IPS-18a (cell line): ENCODE data around the gene PDCD11.

ENCODE experiments used
- H3K27ac ChIP-seq: one replicate; pipeline ENCODE4 v1.5.1; 2013; ENCODE audit warnings: low read length
- H3K27me3 ChIP-seq: one replicate; pipeline ENCODE4 v1.6.1; 2013; ENCODE audit warnings: mild to moderate bottlenecking, low read length; ENCODE audit not compliant: control insufficient read depth, insufficient read depth
- H3K36me3 ChIP-seq: one replicate; pipeline ENCODE4 v1.6.1; 2013; ENCODE audit warnings: low read depth, low read length; ENCODE audit not compliant: control insufficient read depth
- H3K4me1 ChIP-seq: one replicate; pipeline ENCODE4 v1.6.1; 2013; ENCODE audit warnings: low read depth, low read length; ENCODE audit not compliant: control insufficient read depth
- H3K4me3 ChIP-seq: one replicate; pipeline ENCODE4 v1.5.1; 2013; ENCODE audit warnings: low read length
- H3K9ac ChIP-seq: one replicate; pipeline ENCODE4 v1.6.1; 2013; ENCODE audit warnings: mild to moderate bottlenecking, low read length, moderate library complexity
- H3K9me3 ChIP-seq: one replicate; pipeline ENCODE4 v1.6.1; 2013; ENCODE audit warnings: low read depth, low read length; ENCODE audit not compliant: control insufficient read depth

The PDCD11 gene

GRCh38 chr10:103454026-103454425, 57.6 kb downstream of the PDCD11 start:
- Histone ChIP-seq H3K27ac (no peak overlapping the region), H3K36me3 (no peaks in the 10 kb centered on the region), H3K27me3 (no peaks in the 10 kb centered on the region), H3K4me1 (no peaks in the 10 kb centered on the region), H3K9me3 (no peaks in the 10 kb centered on the region), H3K9ac (no peak overlapping the region), H3K4me3 (no peak overlapping the region)

- H3K36me3 ChIP-seq: no peaks in the 10 kb centered on the region
- no peak overlapping the region for H3K9ac ChIP-seq
- H3K4me1 ChIP-seq: no peaks in the 10 kb centered on the region
- no peak overlapping the region for H3K27ac ChIP-seq
- no peaks in the 10 kb centered on the region for H3K9me3 ChIP-seq
- no peak overlapping the region for H3K4me3 ChIP-seq
- no peaks in the 10 kb centered on the region for H3K27me3 ChIP-seq
These were observed 58.8 kb downstream of the PDCD11 start for GRCh38 chr10:103455235-103455634.

DNA sequence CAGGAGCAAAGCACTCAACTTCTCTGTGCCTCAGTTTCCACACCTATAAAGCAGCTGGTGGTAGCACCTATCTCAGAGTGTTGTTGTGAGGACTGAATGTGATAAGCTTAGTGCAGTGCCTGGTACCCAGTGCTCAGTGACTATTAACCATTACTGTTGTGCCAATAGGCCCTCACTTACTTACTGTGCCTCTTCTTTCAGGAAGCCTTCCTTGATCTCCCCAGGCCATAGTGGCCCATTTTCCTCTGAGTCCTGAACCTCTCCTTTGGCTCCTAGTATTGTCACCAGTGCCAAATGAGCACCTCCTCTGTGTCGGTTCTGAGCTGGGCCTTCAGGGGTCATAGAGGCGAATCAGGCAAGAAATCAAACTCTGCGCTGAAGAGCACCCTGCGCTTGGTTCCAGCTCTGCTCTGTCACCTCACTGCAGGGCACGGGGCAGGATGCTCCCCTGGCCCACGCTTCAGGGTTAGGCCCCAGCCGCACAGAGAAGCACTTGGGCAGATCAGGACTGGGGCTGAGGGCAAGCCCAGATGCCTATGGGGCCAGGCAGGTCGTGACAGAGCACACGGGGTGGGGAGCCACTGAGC, 59.7 kb downstream of the PDCD11 start:
- H3K27me3 ChIP-seq: no peaks in the 10 kb centered on the region
- no peaks in the 10 kb centered on the region for H3K36me3 ChIP-seq
- no peak overlapping the region for H3K27ac ChIP-seq
- H3K4me1 ChIP-seq: no peaks in the 10 kb centered on the region
- H3K9ac ChIP-seq: no peak overlapping the region
- no peaks in the 10 kb centered on the region for H3K9me3 ChIP-seq
- no peak overlapping the region for H3K4me3 ChIP-seq

DNA sequence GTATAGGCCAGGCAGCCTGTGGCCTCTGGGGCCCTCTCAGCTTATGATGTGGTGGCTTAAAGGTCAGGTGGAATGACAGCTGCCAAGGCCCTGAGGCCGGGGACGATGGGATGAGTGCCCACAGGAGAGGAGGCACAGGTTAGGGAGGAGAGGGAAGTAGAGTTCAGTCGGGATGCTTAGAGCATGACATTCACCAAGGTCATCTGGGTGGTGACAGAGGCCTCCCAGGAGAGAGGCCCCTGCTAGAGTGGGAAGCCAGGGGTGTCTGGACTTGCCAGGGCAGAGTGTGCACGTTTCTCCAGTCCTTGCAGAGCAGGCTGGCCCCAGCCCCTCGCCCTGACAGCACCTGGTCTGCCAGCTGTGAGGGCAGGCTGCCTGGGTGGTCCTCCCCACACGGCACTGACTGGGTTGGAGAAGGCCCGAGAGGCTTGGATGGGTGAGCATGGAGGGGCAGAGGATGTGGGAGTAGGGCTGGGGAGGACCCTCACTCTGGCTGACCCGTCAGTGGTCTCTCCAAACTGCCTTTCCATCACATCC, 60.8 kb downstream of the PDCD11 start:
- no peak overlapping the region for H3K9ac ChIP-seq
- no peak overlapping the region for H3K4me3 ChIP-seq
- no peaks in the 10 kb centered on the region for H3K27me3 ChIP-seq
- H3K4me1 ChIP-seq: no peaks in the 10 kb centered on the region
- no peaks in the 10 kb centered on the region for H3K36me3 ChIP-seq
- no peaks in the 10 kb centered on the region for H3K9me3 ChIP-seq
- no peak overlapping the region for H3K27ac ChIP-seq

DNA sequence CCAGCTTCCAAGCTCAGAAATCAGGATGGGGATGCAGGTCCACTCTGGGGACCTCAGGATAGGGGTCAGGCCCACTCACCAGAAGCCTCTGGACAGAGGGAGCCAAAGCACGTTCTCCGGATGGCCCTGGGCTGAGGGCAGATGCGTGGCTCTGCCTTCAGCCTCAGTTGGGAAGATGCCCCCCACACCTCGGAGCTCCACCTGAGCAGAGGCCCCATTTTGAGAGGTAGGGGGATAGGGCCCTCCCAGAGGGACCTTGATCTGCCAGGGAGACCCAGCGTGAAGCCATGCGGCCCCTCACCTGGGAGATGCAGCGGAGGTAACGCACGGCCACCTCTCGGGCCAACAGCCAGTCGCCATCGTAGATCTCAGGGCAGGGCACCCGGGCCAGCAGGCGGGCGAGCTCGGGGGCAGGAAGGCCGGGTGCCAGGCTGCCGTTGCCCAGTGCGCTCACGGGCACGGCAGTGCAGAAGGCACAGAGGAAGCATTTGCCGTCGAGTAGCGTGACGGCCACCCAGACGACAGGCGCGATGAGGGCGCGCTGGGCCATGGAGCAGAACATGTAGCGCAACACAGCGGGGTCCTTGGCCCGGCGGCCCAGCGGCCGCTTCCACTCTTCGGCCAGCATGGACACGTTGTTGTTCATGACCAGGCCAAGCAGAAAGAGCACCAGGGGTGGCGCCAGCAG, 61.6 kb downstream of the PDCD11 start:
- H3K27ac ChIP-seq: no peak overlapping the region
- no peak overlapping the region for H3K4me3 ChIP-seq
- H3K9me3 ChIP-seq: no peaks in the 10 kb centered on the region
- H3K27me3 ChIP-seq: no peaks in the 10 kb centered on the region
- no peaks in the 10 kb centered on the region for H3K4me1 ChIP-seq
- H3K36me3 ChIP-seq: no peaks in the 10 kb centered on the region
- H3K9ac ChIP-seq: no peak overlapping the region

GRCh38 chr10:103458720-103459119, 62.3 kb downstream of the PDCD11 start, which contains the start of gene CALHM1:
Gene CALHM1 (minus strand): TSS chr10:103458900. CDS start chr10:103458751, 149 bp downstream.
- Histone ChIP-seq H3K4me1 (no peaks in the 10 kb centered on the region), H3K27ac (no peak within 1 kb of the TSS), H3K27me3 (no peaks in the 10 kb centered on the region), H3K9me3 (no peaks in the 10 kb centered on the region), H3K4me3 (no peak within 1 kb of the TSS), H3K36me3 (no peaks in the 10 kb centered on the region), H3K9ac (no peak within 1 kb of the TSS)

DNA sequence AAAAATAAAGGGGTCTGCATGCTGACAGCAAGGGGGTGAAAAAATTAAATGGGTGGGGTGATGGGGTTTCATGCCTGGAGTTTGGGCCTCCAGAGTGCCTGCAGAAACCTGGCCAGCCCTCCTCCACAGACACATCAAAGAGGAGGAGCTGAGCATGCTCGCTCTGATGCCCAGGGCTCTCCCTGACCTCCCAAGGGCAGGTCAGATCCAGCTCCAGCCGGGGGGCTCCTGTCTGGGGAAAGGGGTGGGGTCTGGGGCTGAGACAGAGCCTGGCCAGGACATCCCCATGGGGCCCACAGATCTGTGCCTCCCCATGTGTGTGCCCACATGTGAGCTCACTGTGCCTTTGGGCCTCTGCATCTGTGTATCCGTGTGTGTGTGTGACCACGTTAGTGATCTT, 63.2 kb downstream of the PDCD11 start:
- Histone ChIP-seq H3K9ac (no peak overlapping the region), H3K4me3 (no peak overlapping the region), H3K9me3 (no peaks in the 10 kb centered on the region), H3K4me1 (no peaks in the 10 kb centered on the region), H3K27me3 (no peaks in the 10 kb centered on the region), H3K27ac (no peak overlapping the region), H3K36me3 (no peaks in the 10 kb centered on the region)

GRCh38 chr10:103463499-103463898, 67.1 kb downstream of the PDCD11 start:
- no peak overlapping the region for H3K27ac ChIP-seq
- no peaks in the 10 kb centered on the region for H3K27me3 ChIP-seq
- H3K9me3 ChIP-seq: no peaks in the 10 kb centered on the region
- no peaks in the 10 kb centered on the region for H3K36me3 ChIP-seq
- H3K9ac ChIP-seq: no peak overlapping the region
- no peaks in the 10 kb centered on the region for H3K4me1 ChIP-seq
- no peak overlapping the region for H3K4me3 ChIP-seq

DNA sequence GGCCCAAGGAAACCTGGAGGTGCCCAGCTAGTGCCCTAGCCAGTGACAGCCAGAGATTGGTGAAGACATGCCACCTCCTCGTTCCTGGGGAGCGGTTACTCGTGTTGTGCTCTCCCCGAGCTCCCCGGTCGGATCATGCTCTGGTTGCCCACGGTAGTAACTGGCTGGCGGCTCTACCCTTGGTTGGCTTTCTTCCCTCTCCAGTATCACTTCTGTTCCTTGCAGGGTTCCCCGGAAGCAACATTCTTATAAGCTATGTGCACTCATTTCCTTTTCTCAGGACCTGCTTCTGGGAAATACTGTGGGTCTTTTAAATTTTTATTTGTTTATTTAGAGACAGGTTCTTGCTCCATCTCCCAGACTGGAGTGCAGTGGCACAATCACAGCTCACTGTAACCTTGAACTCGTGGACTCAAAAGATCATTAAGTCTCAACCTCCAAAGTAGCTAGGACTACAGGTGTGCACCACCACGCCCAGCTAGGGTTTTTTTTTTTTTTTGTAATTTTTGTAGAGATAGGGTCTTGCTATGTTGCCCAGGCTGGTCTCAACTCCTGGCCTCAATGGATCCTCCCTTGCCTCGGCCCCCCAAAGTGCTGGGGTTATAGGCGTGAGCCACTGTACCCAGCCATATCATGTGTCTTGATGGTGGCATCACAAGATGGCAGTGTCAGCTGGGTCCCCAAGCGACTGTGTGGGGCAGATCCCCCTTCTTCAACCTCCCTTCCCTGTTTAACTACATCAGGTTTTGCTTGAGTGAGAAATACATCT, 69.2 kb downstream of the PDCD11 start:
- H3K36me3 ChIP-seq: no peaks in the 10 kb centered on the region
- no peak overlapping the region for H3K27ac ChIP-seq
- no peak overlapping the region for H3K4me3 ChIP-seq
- H3K9me3 ChIP-seq: no peaks in the 10 kb centered on the region
- no peak overlapping the region for H3K9ac ChIP-seq
- no peaks in the 10 kb centered on the region for H3K27me3 ChIP-seq
- no peaks in the 10 kb centered on the region for H3K4me1 ChIP-seq

- Histone ChIP-seq H3K27ac (no peak overlapping the region), H3K27me3 (no peaks in the 10 kb centered on the region), H3K36me3 (no peaks in the 10 kb centered on the region), H3K9me3 (no peaks in the 10 kb centered on the region), H3K4me3 (no peak overlapping the region), H3K4me1 (no peaks in the 10 kb centered on the region), H3K9ac (no peak overlapping the region)
These were observed 70.3 kb downstream of the PDCD11 start for GRCh38 chr10:103466734-103467133.

DNA sequence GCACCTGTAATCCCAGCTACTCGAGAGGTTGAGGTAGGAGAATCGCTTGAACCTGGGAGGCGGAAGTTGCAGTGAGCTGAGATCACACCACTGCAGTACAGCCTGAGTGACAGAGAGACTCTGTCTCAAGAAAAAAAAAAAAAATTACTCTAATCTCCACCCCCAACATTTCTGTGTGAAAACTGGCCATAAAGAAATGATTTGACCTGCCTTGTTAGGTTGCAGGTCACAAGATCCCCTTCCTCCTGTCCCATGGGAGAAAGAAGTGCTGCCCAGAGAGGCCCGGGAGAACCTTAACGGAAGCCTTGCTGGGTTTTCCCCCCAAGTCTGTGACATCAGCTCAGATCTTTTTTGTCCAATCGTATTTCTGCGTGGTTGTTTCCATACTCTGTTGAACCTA, 71.0 kb downstream of the PDCD11 start:
- Histone ChIP-seq H3K36me3 (no peaks in the 10 kb centered on the region), H3K4me3 (no peak overlapping the region), H3K27me3 (no peaks in the 10 kb centered on the region), H3K9ac (no peak overlapping the region), H3K9me3 (no peaks in the 10 kb centered on the region), H3K4me1 (no peaks in the 10 kb centered on the region), H3K27ac (no peak overlapping the region)
